Measurements from ENCODE around the gene PRKCB.
A peak's percentile ranks its signal among the peaks of the same experiment; 100 is the strongest.
"Not testable (repeated sequence)": the region's sequence is repeated elsewhere in the genome, so short reads cannot be mapped to it uniquely, and the experiment has no call there.

Gene PRKCB

DNA sequence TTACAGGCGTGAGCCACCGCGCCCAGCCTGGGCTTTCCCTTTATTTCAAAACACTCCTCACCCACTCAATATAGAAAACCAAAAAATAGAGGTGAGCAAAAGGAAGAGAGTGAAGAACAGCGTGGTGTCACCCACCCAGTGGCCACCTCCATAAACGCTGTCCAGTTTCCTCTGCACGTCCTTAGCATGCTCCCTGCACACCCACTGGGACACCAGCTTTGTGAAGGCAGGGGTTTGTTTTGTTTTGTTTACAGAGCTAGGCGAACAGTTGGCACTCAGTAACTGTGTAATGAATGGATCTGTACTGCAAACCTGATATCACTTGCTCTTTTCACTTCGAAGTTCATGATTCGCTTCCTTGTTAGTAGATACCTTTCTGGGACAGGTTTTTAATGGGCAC is 73.0 kb downstream of the PRKCB start:
- TF ChIP-seq, protein P1, sequence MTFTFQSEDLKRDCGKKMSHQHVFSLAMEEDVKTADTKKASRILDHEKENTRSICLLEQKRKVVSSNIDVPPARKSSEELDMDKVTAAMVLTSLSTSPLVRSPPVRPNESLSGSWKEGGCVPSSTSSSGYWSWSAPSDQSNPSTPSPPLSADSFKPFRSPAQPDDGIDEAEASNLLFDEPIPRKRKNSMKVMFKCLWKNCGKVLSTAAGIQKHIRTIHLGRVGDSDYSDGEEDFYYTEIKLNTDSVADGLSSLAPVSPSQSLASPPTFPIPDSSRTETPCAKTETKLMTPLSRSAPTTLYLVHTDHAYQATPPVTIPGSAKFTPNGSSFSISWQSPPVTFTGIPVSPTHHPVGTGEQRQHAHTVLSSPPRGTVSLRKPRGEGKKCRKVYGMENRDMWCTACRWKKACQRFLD (tag by site-specific recombination; IDR thresholded peaks at IDR 0.05), result no peak
- TF ChIP-seq, protein P2, sequence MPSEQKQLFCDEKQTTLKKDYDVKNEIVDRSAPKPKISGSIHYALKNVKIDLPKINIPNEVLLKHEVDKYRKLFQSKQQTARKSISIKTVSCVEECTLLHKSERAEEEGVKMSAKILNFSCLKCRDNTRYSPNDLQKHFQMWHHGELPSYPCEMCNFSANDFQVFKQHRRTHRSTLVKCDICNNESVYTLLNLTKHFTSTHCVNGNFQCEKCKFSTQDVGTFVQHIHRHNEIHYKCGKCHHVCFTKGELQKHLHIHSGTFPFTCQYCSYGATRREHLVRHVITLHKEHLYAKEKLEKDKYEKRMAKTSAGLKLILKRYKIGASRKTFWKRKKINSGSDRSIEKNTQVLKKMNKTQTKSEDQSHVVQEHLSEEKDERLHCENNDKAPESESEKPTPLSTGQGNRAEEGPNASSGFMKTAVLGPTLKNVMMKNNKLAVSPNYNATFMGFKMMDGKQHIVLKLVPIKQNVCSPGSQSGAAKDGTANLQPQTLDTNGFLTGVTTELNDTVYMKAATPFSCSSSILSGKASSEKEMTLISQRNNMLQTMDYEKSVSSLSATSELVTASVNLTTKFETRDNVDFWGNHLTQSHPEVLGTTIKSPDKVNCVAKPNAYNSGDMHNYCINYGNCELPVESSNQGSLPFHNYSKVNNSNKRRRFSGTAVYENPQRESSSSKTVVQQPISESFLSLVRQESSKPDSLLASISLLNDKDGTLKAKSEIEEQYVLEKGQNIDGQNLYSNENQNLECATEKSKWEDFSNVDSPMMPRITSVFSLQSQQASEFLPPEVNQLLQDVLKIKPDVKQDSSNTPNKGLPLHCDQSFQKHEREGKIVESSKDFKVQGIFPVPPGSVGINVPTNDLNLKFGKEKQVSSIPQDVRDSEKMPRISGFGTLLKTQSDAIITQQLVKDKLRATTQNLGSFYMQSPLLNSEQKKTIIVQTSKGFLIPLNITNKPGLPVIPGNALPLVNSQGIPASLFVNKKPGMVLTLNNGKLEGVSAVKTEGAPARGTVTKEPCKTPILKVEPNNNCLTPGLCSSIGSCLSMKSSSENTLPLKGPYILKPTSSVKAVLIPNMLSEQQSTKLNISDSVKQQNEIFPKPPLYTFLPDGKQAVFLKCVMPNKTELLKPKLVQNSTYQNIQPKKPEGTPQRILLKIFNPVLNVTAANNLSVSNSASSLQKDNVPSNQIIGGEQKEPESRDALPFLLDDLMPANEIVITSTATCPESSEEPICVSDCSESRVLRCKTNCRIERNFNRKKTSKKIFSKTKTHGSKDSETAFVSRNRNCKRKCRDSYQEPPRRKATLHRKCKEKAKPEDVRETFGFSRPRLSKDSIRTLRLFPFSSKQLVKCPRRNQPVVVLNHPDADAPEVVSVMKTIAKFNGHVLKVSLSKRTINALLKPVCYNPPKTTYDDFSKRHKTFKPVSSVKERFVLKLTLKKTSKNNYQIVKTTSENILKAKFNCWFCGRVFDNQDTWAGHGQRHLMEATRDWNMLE (tag by site-specific recombination; conservative IDR thresholded peaks at IDR 0.05; ENCODE audit: low read depth), result no peak
- TF ChIP-seq ZIC2 (tag by site-specific recombination; IDR thresholded peaks at IDR 0.05) (peak; percentile 79), SCRT1 (tag by site-specific recombination; IDR thresholded peaks at IDR 0.05; ENCODE audit: borderline replicate concordance) (no peak), ZNF19 (tag by site-specific recombination; IDR thresholded peaks at IDR 0.05; ENCODE audit: low read depth) (no peak), ZNF558 (tag by site-specific recombination; IDR thresholded peaks at IDR 0.05) (no peak)
- ChIA-PET CTCF (no interaction called here), POLR2A (no interaction called here)
- H3K27ac ChIP-seq (ENCODE audit: extremely low read depth, low read depth, low read length), result no peak overlapping the region
- H3K4me3 ChIP-seq (ENCODE audit: low read depth, low read length), result no peak overlapping the region
- H3K4me1 ChIP-seq (ENCODE audit: control insufficient read depth, insufficient read depth, low read length), result no peaks in the 10 kb centered on the region
- no peaks in the 10 kb centered on the region for H3K36me3 ChIP-seq (ENCODE audit: control insufficient read depth in 2 of 2, insufficient read depth in 1 of 2, low read length in 2 of 2)
- H3K9me3 ChIP-seq (ENCODE audit: control insufficient read depth, insufficient read depth, low read depth, low read length), result no peaks in the 10 kb centered on the region

DNA sequence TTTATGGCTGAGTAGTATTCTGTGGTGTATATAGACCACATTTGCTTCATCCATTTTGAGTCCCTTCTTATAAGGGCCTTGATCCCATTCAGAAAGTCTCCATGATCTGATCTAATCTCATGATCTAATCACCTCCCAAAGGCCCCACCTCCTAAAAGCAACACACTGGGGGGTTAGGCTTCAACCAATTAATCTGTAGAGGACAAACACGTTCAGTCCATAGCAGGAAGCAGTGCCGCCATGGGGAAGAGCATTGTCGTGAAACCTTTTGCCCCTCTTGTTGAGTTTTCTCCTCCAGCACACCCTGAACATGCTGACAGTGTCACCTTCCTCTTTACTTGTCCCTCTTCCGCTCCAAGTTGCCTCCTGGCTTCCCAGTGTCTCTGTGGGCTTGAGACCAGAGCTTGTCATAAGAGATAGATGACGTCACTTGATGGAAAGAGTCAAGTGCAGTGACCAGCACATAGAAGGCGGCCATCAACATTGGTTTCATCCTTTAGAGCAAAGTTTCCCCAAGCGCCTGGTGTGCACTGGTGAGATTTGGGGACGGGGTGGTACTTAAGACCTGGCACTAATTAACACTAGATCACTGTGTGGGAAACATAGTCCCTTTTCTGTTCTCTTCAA is 74.1 kb downstream of the PRKCB start:
- CTCF ChIA-PET, result interaction anchor here (0.6 kb wide), 1 partner anchor 68 kb away, joined by 3 read pairs; no protein-coding TSS in a partner anchor
- POLR2A ChIA-PET, result no interaction called here
- no peaks in the 10 kb centered on the region for H3K4me1 ChIP-seq (ENCODE audit: control insufficient read depth, insufficient read depth, low read length)
- H3K9me3 ChIP-seq (ENCODE audit: control insufficient read depth, insufficient read depth, low read depth, low read length), result no peaks in the 10 kb centered on the region
- H3K4me3 ChIP-seq (ENCODE audit: low read depth, low read length), result no peak overlapping the region
- TF ChIP-seq ZNF510 (tag by site-specific recombination; IDR thresholded peaks at IDR 0.05; ENCODE audit: insufficient replicate concordance) (no peak), SP2 (tag by site-specific recombination; IDR thresholded peaks at IDR 0.05) (no peak)
- TF ChIP-seq, protein P3, sequence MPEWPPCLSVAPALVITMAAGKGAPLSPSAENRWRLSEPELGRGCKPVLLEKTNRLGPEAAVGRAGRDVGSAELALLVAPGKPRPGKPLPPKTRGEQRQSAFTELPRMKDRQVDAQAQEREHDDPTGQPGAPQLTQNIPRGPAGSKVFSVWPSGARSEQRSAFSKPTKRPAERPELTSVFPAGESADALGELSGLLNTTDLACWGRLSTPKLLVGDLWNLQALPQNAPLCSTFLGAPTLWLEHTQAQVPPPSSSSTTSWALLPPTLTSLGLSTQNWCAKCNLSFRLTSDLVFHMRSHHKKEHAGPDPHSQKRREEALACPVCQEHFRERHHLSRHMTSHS (tag by site-specific recombination; IDR thresholded peaks at IDR 0.05), result no peak
- H3K27ac ChIP-seq (ENCODE audit: extremely low read depth, low read depth, low read length), result no peak overlapping the region
- no peaks in the 10 kb centered on the region for H3K36me3 ChIP-seq (ENCODE audit: control insufficient read depth in 2 of 2, insufficient read depth in 1 of 2, low read length in 2 of 2)

DNA sequence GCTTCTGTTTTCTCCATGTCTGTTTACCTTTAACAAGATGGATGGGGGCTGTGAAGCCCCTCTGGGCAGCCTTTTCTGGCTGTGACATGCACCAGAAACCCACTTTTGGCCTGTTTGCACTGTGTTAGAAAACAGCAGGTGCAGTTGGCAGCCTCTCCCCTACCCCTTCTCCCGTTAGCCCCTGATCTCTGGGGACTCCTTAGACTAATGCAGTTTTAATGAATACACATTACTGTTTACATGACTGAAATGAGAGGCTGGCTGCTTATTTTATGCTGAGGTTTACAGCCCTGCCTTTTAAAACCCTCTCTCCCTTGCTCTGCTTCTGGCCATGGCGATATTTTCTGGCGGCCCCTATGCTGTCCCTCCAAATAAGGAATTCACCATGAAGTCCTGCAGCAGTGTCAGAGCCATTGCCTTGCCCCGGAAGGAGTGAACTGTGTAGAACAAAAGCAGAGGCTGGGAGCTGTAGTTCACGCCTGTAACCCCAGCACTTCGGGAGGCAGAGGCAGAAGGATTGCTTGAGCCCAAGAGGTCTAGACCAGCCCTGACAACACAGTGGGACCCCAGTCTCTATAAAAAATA is 79.3 kb downstream of the PRKCB start:
- Histone ChIP-seq H3K4me3 (ENCODE audit: low read depth, low read length) (no peak overlapping the region), H3K36me3 (ENCODE audit: control insufficient read depth in 2 of 2, insufficient read depth in 1 of 2, low read length in 2 of 2) (no peaks in the 10 kb centered on the region), H3K9me3 (ENCODE audit: control insufficient read depth, insufficient read depth, low read depth, low read length) (no peaks in the 10 kb centered on the region), H3K4me1 (ENCODE audit: control insufficient read depth, insufficient read depth, low read length) (no peaks in the 10 kb centered on the region), H3K27ac (ENCODE audit: extremely low read depth, low read depth, low read length) (no peak overlapping the region)
- ChIA-PET POLR2A (no interaction called here), CTCF (no interaction called here)
- TF ChIP-seq ZNF571 (tag by site-specific recombination; IDR thresholded peaks at IDR 0.05) (no peak), ZBTB20 (tag by site-specific recombination; IDR thresholded peaks at IDR 0.05) (peak; percentile 46; the same call in 1 of the 2 replicates), OSR2 (tag by site-specific recombination; IDR thresholded peaks at IDR 0.05) (peak; percentile 50; the same call in 1 of the 2 replicates)

DNA sequence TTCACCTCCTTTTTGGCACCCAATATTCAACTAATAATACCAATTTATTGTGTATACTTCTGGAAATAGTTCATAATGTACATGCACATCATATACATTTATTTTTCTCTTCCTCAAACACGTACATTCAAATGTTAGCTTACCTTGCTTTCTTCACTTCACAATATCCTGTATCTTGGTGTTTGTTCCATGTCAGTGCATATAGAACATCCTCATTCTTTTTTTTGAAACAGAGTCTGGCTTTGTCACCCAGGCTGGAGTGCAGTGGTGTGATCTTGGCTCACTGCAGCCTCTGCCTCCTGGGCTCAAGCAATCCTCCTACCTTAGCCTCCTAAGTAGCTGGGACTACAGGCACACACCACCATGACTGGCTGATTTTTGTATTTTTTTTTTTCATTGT is 80.8 kb downstream of the PRKCB start:
- H3K4me3 ChIP-seq (ENCODE audit: low read depth, low read length); POLR2A ChIA-PET; H3K4me1 ChIP-seq (ENCODE audit: control insufficient read depth, insufficient read depth, low read length); H3K27ac ChIP-seq (ENCODE audit: extremely low read depth, low read depth, low read length); H3K36me3 ChIP-seq (ENCODE audit: control insufficient read depth in 2 of 2, insufficient read depth in 1 of 2, low read length in 2 of 2); H3K9me3 ChIP-seq (ENCODE audit: control insufficient read depth, insufficient read depth, low read depth, low read length); CTCF ChIA-PET: not testable (repeated sequence)

Data from HEK293 (cell line).